Activated CD8-positive, alpha-beta memory T cell treated with anti-CD3 and anti-CD28 coated beads, Interleukin-2, amount 50 U/mL, for 24 hours (primary cell): ENCODE data around the gene CHRNA7.
"Not testable (repeated sequence)": the region's sequence is repeated elsewhere in the genome, so short reads cannot be mapped to it uniquely, and the experiment has no call there.

Experiments
- DNase-seq: peaks from one replicate; pipeline ENCODE4 v3.0.0-alpha.2; 2020; ENCODE audit errors: extremely low read depth

CHRNA7 gene

DNA sequence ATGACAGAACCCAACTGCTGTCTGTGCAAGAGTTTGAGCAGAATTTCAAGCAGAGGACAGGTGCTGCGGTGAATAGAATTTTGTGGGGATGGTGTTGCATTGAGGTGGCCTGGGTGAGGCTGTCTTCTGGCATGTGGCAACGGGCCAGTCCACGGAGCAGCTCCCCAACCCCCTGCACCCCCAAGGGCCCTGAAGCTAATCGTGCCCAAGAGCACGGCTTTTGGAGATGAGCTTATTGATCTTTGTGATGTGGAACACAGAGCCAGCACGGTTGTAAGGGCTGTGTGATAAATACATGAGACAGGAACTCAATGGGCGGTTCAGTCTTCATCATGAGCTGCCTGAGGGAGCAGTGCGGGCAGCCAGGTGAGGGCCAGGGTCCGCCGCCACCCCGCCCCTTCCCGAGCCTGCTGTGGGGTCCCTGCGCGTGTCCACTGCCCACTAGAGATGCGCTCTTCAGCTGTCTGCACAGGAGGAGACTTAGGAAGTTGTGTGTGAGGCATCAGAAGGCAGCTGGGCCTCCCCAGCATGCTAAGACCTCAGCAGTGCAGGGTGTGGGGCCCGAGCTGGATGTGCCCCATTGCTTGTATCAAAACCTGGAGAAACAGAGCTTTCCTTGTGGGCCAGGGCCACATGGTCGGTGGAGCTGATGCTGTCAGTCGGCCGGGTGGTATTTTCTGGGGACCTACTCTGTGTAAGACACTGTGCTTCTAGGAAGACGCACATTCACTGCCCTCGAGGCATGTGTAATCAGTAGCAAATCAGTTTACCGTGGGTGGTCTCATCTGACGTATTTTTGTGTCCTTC is 90.5 kb downstream of the CHRNA7 start:
- no peak for DNase-seq

DNA sequence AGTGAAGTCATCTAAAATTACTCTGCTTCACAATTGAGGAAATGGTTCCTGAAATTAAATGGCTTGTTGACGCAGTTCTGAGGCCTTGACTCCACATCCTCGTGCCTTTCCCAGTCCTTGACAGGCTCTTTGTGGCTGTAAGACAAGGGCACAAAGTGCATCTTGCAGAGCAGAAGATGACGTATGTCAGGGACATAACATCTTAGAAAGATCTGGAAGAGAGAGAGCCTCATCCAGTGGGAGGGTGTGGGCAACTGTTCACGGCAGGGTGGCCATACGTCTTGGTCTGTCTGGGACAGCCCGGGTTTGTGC is 91.0 kb downstream of the CHRNA7 start:
- DNase-seq, result no peak

DNA sequence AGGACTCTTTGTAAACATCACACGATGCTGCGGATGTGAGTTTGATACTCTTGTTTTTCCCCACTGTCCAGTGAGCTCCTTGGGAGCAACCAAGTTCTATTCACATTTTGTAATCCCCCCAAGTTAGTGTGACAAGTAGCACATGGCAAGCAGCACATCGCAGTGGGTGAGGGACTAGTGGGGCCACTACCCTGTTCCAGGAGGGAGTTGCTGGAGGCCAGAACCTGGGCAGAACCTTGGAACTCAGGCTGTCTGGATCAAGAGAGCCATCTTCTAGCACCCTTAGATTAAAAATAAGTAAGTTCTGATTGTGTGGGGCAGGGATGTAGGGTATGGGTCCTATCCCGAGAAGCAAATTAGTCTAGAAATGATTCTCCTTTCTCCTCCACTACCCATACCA is 91.7 kb downstream of the CHRNA7 start:
- no peak for DNase-seq

DNA sequence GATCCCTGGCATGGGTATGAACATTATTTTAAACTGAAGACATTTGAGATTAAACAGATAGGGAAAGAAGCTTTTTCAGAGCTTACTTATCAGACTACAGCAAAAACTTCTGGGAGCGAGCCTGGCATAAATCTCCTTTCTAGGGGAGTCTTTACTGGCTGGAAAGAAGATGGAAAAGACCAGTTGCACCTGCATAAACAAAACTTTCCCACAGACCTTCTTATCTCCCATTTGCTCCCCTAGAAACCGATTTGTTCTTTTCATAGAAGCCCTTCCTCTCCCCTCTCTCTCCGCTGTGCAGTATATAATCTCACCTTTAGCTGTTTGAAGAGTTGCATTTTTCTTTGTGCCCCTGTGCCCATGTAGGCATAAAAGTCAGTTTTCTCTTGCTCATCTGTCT is 93.2 kb downstream of the CHRNA7 start:
- no peak for DNase-seq

DNA sequence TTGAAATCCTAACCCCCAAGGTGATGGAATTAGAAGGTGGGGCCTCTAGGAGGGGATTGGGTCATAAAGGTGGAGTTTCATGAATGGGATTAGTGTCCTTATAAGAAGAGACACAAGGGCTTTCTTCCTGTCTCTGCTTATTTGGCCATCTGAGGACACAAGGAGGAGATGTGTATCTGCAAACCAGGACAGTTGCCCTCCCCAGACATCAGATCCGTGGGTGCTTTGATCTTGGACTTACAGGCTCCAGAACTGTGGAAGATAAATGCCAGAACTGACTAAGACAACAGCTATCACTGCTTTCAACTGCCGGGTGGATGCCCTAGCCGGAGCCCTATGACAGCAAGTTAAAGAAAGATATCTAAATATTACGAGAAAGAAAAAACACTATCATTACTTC is 94.4 kb downstream of the CHRNA7 start:
- no peak for DNase-seq

DNA sequence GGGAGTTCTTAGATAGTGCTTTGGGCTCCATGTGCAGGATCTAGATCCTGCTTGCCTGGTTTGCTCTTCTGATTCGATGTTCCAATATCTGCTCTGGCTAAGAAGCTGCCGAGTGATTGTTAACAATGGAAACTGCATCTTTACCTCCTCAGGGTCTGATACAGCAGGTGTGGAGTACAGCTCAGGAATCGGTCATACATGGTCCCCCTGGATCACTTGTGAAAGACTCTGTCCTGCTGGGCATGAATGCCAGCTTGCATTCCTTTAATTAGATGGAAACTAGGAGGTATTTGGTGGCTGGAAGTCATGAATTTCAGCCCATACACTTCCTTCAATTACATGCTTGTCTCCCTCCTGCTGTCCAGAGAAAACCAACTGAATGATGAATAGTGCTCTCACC is 95.3 kb downstream of the CHRNA7 start:
- no peak for DNase-seq

DNA sequence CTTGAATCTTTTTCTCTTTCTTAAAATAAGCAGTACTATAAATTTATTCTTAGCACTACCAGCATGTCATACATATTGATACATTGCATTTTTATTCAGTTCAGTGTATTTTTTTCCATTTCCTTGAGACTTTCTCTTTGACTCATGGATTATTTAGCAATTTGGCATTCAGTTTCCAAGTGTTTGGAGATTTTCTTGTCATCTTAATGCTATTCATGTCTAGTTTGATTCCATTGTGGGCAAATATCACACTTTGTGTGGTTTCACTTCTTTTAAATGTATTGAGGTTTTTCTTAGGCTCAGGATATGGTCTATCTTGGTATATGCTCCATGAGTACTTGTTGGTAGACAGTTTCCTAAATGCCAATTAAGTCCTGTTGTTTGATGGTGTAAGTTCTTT is 99.5 kb downstream of the CHRNA7 start:
- DNase-seq, result no peak

DNA sequence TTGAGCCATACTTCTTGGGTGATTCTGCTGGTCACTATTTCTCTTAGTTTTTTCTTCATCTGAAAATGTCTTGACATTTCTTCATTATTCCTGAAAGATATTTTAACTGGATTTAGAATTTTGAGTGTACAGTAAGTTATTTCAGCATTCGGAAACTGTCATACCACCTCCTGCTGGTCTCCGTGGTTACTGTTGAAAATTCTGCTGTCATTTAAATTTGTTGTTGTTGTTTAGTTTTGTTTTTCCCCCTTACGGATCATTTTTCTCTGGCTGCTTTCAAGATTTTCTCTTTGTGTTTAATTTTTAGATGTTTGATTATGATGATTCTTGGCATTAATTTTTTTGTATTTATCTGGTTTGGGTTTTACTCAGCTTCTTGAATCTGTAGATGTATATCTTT is 100.5 kb downstream of the CHRNA7 start:
- no peak for DNase-seq

DNA sequence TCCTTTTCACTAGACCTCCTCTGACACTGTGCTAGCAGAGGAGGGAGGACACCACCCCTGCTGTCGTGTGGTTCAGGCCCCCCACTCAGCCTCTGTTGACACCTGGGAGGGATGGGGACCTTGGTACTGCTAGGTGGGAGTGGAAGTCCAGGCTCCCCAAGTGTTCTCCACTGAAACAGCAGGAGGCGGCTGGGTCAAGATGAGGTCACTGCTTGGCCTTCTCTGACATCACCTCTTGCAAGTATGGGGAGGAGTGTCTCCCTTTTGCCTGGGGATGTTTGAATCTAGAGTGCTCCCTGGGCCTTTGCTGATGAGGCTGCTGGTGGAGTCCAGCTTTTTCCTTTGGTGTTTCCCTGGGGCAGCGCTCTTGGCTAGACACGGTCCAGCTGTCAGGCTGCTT is 101.5 kb downstream of the CHRNA7 start:
- no peak for DNase-seq

DNA sequence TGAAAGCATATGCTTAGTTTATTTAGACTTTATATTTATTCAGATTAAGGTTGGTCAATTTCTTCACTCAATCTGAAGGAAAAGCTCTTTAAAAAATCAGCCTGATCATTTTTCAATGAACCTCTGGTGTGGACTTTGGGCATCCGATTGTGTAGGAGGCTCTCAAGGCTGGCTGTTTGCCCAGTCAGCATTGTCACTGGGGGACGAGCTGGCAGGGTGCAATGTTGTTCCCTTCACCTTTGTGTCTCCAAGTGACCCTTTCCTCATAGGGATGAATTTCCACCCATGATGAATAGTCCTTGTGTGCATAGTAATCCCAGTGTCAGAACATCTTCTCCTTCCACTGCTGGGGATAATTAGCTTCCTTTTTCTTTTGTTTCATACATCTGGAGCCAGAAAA is 102.5 kb downstream of the CHRNA7 start:
- DNase-seq, result no peak

DNA sequence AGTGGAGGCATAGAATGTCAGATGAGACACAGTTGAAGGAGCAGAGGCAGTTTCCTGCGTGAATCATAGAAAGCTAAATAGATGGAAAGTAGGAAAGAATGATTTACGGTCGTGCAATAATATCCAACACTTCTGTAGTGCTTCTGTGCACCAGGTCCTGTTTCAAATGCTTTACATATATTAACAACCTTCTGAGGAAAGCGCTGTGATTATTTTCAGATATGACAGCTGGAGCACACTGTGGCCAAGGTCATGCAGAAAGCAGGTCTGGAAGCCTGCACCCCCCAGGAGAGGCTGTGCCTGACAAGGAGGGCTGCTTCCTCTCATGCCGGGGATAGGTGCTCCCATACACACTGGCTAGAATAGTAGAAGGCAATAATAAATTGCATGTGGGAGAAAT is 104.5 kb downstream of the CHRNA7 start:
- DNase-seq, result no peak

DNA sequence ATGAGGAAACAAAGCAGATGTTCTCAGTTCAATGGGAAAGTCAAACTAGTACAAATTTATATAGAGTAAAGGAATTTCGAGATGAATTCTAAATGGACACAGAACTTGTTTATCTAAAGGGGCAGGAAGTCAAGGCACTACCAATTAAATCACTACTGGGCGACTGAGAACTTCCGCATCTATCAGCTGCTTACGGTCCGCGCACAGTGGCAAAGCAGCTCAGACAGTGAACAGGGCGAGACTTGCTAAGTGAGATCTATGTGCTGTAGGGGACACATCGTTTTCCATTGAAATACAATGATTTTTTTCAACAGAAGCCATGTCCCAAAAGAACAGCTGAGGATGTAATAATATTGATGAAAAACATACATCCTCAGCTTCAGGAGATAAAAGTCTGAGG is 105.0 kb downstream of the CHRNA7 start:
- no peak for DNase-seq

DNA sequence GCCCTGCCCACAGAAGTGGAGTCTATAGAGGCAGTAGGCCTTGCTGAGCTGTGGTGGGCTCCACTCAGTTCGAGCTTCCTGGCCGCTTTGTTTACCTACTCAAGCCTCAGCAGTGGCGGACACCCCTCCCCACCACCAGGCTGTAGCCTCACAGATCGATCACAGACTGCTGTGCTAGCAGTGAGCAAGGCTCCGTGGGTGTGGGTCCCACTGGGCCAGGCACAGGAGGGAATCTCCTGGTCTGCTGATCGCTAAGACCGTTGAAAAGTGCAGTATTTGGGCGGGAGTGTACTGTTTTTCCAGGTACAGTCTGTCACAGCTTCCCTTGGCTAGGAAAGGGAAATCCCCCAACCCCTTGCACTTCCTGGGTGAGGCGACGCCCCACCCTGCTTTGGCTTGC is 115.2 kb downstream of the CHRNA7 start:
- not testable (repeated sequence) for DNase-seq

DNA sequence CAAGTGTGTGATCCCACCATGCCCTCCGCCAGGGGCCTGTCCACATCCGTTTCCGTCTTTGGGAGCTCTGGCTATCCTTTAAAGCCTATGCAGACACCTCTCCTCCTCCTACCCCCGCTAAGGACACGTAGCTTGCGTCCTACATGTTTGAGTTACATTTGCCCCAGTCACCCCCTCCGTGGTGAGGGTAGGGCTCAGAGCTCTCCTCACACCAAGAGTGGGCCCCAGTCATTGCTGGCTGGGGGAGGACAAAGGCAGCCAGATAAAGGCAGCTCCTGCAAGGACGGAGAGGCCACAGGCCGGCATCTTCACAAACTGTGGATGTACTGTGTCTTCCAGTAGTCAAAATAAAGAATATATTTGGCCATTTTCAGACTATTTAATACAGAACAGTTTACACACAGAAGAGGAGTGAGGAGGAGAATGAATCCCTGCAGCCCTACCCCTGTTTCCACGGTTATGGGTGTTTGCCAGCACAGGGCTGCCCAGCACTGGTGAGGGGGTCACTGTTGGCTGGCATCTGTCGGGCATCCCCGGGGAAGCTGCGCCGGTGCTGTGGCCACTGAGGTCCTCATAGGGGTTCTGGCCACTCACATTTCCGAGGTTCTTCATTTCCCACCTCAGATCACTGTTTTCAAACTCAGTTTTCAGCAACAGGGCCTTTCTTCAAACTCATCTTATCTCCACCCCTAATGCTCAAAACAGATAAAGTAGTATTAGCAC is 118.7 kb downstream of the CHRNA7 start:
- DNase-seq, result no peak

DNA sequence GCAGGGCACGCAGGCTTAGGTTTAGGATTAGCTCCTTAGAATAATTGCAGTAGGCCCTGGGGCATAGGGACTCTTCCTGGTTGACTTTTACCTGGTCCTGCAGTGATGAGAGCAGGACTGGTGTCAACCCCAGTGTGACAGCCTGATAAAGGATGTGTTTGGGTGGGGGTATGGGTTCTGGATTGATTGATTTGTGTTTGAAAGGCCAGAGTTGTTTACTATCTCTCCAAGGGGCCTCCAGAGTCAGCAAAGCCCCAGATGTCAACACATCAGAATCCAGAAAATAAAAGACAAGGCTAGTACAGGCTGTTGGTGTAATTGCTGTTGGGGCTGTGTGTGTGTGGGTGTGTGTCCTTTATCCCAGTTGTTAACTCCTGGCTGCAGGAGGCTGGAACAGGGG is 122.3 kb downstream of the CHRNA7 start:
- no peak for DNase-seq

DNA sequence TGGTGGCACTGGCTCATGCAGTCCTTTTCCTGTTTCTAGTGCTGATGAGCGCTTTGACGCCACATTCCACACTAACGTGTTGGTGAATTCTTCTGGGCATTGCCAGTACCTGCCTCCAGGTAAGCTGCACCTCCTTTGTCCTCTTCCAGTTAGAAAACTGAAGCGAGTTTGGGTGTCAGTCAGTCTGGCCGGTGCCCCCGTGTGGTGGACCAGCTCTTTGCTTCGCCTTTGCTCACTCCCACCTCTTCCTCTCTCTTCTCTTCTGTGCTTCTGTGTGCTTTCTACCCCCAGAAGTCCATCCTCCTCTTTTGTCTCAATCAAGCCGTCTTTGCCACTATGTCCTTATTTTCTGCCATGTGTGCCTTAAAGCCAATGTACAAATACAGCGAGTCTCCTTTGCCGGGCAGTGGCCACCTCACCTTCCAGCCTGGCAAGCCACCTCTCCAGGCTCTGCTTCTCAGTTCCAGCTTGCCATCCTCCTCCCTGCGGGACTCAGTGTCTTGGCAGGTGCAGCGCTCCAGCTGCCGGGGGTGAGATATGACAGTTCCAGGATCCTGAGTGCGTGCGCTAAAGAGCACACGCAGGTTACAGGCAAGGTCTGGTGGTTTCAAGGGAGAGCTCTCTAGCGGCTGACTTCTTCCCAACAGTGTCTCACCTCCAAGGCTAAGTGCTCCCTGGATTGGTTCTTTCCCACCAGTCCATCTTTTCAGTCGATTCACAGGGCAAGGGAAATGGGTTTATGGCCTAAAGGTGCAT is 123.7 kb downstream of the CHRNA7 start:
- not testable (repeated sequence) for DNase-seq

DNA sequence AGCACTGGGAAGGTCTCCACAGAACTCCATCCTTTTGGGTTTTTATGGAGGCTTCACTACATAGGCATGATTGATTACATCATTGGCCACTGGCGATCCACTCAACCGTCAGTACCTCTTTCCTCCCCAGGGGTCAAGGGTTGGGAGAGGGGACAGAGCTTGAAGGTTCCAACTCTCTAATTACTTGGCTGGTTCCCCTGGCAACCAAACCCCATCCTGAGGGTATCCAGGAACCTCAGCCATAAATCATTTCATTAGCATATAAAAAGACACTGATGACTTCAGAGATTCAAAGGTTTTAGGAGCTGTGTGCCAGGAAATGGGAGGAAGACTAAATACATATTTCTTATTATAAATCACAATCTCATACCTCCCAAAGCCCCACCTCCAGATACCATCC is 131.8 kb downstream of the CHRNA7 start:
- DNase-seq, result not testable (repeated sequence)

DNA sequence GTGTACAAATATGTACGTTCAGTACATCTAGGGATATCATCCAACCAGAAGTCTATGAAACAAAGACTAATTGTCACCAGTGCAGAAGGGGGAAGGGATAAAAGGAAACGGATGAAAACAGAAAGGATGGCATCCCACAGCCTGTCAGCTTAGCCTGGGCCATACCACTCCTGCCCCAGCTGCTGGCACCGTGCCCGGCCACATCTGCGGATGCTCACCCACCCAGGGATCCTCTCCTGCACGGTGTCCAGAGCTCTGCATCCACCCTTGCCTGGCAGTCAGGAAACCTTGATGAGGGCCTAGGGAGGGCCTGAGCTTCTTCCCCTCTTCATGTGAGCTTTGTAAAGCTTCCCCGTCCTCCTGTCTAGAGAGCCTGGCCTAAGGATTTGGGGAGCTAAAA is 133.8 kb downstream of the CHRNA7 start:
- DNase-seq, result not testable (repeated sequence)

DNA sequence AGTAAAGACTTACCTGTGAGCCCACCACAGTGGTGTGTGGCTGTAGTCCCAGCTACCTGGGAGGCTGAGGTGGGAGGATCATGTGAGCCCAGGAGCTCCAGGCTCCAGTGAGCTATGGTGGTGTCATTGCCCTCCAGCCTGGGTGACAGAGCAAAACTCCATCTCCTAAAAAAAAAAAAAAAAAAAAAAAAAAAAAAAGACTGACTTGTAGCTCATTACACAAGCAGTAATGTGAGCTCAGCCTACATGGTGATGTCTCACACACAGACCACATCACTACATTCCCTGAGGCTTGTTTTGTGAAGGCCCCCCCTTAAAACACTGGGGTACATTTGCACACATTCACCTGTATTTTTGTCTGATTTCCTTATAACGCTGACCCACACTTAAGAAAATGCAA is 134.4 kb downstream of the CHRNA7 start:
- not testable (repeated sequence) for DNase-seq

DNA sequence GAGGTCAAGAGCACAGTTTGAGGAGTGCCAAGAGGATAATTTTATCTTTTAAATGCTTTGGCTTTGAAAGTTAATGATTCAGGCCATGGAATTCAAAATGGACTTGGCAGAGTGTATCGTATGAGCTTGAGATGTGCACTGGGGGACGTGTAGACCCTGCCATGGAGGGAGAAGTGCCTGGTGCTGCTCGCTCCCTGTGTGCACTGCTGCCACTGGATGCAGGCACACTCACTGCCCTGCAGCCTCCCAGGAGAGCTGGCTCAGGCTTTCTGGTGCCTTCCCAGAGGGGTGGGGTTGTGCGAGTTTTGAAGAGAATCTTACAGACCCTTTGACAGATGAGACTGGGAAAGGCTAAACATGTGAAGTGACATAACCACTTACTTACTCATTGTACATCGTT is 135.5 kb downstream of the CHRNA7 start:
- not testable (repeated sequence) for DNase-seq

DNA sequence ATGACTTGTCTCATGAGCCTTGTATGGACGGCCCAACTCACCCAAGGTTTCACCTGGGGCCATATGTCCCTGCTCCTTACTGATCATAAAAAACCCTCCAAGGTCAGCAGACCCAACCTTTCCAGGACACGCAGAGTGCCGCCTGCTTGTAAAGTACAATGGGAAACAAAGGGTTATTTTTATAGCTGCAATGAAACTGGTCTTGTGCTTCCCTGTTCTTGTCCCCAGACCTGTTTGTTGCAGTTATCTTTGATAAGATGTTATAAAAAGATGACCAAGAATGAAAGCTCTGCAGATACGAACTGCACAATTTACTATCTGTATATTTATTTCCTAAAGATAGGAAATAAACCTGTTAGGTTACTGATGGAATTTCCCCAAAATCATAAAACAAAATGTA is 136.0 kb downstream of the CHRNA7 start:
- not testable (repeated sequence) for DNase-seq

DNA sequence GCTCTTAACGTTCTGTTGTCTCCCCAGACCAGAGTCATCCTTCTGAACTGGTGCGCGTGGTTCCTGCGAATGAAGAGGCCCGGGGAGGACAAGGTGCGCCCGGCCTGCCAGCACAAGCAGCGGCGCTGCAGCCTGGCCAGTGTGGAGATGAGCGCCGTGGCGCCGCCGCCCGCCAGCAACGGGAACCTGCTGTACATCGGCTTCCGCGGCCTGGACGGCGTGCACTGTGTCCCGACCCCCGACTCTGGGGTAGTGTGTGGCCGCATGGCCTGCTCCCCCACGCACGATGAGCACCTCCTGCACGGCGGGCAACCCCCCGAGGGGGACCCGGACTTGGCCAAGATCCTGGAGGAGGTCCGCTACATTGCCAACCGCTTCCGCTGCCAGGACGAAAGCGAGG is 137.6 kb downstream of the CHRNA7 start:
- DNase-seq, result not testable (repeated sequence)

DNA sequence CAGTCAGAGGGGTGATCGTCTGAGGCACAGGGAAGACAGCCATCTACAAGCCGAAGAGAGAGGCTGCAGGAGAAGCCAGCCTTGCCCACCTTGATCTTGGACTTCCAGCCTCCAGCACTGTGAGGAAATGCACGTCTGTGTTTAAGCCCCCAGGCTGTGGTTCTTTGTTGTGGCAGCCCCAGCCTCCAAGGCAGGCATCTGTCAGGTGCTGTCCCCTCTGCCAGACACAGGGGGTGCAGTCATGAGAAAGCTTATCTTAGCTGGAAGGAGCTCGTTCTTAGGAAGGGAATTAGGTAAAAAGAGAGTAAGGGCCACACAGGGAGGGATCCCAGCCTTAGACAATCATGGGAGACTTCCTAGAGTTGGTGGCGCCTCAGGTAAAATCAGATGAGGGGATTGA is 150.3 kb downstream of the CHRNA7 start:
- not testable (repeated sequence) for DNase-seq
